ENCODE results near the gene TUT7.
A peak's percentile ranks its signal among the peaks of the same experiment; 100 is the strongest.

TUT7 gene

DNA sequence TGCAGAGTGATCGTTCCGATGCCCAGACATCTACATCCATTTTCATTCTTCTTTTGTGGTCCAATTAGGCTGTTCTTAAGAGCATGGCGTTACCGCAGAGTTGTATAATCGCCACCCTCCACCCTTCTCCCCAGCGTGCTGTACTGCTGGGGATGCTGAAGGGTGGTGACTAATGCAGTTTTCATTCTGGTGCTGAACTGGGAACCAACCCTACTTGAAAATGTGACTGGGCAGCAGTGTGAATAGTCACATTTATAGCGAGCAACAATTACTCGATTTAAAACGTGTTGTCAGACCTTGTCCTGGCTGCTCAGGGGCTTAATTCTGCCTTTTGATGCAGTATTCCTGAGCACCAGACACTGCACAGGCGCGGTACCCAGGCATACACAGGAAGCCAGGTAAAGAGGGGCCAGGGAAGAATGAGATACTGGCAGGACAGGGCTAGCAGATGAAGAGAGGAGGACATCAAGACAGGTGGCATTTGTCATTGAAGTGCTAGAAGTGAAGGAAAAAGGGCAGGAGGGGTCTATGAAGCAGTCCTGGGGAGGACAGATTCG is 71.2 kb downstream of the TUT7 start:
- H3K27ac ChIP-seq (ENCODE audit: extremely low read depth, low read depth, low read length), result no peak overlapping the region; the same call in 1 of the 2 replicates
- TF ChIP-seq ZFP37 (tag by site-specific recombination; IDR thresholded peaks at IDR 0.05), result peak; percentile 76; the same call in 1 of the 2 replicates
- no peak for TF ChIP-seq ZNF214 (tag by site-specific recombination; IDR thresholded peaks at IDR 0.05; ENCODE audit: borderline replicate concordance)
- TF ChIP-seq ZNF768 (tag by site-specific recombination; IDR thresholded peaks at IDR 0.05), result no peak
- TF ChIP-seq ZNF324 (tag by site-specific recombination; IDR thresholded peaks at IDR 0.05), result 0 out of 2 replicates have a peak, but pooled peaks have one; percentile 51
- TF ChIP-seq, protein P1, sequence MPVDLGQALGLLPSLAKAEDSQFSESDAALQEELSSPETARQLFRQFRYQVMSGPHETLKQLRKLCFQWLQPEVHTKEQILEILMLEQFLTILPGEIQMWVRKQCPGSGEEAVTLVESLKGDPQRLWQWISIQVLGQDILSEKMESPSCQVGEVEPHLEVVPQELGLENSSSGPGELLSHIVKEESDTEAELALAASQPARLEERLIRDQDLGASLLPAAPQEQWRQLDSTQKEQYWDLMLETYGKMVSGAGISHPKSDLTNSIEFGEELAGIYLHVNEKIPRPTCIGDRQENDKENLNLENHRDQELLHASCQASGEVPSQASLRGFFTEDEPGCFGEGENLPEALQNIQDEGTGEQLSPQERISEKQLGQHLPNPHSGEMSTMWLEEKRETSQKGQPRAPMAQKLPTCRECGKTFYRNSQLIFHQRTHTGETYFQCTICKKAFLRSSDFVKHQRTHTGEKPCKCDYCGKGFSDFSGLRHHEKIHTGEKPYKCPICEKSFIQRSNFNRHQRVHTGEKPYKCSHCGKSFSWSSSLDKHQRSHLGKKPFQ (tag by site-specific recombination; IDR thresholded peaks at IDR 0.05), result peak; percentile 53; the same call in 1 of the 2 replicates
- no peak for TF ChIP-seq ZNF23 (tag by site-specific recombination; IDR thresholded peaks at IDR 0.05; ENCODE audit: borderline replicate concordance)
- TF ChIP-seq, protein P2, sequence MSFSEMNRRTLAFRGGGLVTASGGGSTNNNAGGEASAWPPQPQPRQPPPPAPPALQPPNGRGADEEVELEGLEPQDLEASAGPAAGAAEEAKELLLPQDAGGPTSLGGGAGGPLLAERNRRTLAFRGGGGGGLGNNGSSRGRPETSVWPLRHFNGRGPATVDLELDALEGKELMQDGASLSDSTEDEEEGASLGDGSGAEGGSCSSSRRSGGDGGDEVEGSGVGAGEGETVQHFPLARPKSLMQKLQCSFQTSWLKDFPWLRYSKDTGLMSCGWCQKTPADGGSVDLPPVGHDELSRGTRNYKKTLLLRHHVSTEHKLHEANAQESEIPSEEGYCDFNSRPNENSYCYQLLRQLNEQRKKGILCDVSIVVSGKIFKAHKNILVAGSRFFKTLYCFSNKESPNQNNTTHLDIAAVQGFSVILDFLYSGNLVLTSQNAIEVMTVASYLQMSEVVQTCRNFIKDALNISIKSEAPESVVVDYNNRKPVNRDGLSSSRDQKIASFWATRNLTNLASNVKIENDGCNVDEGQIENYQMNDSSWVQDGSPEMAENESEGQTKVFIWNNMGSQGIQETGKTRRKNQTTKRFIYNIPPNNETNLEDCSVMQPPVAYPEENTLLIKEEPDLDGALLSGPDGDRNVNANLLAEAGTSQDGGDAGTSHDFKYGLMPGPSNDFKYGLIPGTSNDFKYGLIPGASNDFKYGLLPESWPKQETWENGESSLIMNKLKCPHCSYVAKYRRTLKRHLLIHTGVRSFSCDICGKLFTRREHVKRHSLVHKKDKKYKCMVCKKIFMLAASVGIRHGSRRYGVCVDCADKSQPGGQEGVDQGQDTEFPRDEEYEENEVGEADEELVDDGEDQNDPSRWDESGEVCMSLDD (tag by site-specific recombination; IDR thresholded peaks at IDR 0.05), result no peak; the same call in 1 of the 2 replicates
- peak; percentile 88 for TF ChIP-seq ZNF600 (tag by site-specific recombination; IDR thresholded peaks at IDR 0.05)
- TF ChIP-seq ZFP41 (tag by site-specific recombination; IDR thresholded peaks at IDR 0.05; ENCODE audit: borderline replicate concordance), result no peak
- TF ChIP-seq, protein P3, sequence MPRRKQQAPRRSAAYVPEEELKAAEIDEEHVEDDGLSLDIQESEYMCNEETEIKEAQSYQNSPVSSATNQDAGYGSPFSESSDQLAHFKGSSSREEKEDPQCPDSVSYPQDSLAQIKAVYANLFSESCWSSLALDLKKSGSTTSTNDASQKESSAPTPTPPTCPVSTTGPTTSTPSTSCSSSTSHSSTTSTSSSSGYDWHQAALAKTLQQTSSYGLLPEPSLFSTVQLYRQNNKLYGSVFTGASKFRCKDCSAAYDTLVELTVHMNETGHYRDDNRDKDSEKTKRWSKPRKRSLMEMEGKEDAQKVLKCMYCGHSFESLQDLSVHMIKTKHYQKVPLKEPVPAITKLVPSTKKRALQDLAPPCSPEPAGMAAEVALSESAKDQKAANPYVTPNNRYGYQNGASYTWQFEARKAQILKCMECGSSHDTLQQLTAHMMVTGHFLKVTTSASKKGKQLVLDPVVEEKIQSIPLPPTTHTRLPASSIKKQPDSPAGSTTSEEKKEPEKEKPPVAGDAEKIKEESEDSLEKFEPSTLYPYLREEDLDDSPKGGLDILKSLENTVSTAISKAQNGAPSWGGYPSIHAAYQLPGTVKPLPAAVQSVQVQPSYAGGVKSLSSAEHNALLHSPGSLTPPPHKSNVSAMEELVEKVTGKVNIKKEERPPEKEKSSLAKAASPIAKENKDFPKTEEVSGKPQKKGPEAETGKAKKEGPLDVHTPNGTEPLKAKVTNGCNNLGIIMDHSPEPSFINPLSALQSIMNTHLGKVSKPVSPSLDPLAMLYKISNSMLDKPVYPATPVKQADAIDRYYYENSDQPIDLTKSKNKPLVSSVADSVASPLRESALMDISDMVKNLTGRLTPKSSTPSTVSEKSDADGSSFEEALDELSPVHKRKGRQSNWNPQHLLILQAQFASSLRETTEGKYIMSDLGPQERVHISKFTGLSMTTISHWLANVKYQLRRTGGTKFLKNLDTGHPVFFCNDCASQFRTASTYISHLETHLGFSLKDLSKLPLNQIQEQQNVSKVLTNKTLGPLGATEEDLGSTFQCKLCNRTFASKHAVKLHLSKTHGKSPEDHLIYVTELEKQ (tag by site-specific recombination; IDR thresholded peaks at IDR 0.05; ENCODE audit: borderline replicate concordance), result no peak; the same call in 1 of the 2 replicates
- TF ChIP-seq, protein P4, sequence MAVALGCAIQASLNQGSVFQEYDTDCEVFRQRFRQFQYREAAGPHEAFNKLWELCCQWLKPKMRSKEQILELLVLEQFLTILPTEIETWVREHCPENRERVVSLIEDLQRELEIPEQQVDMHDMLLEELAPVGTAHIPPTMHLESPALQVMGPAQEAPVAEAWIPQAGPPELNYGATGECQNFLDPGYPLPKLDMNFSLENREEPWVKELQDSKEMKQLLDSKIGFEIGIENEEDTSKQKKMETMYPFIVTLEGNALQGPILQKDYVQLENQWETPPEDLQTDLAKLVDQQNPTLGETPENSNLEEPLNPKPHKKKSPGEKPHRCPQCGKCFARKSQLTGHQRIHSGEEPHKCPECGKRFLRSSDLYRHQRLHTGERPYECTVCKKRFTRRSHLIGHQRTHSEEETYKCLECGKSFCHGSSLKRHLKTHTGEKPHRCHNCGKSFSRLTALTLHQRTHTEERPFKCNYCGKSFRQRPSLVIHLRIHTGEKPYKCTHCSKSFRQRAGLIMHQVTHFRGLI (tag by site-specific recombination; IDR thresholded peaks at IDR 0.05), result peak; percentile 26; the same call in 1 of the 2 replicates
- TF ChIP-seq ZNF777 (tag by site-specific recombination; IDR thresholded peaks at IDR 0.05; ENCODE audit: borderline replicate concordance), result peak; percentile 2; the same call in 1 of the 2 replicates
- TF ChIP-seq, protein P5, sequence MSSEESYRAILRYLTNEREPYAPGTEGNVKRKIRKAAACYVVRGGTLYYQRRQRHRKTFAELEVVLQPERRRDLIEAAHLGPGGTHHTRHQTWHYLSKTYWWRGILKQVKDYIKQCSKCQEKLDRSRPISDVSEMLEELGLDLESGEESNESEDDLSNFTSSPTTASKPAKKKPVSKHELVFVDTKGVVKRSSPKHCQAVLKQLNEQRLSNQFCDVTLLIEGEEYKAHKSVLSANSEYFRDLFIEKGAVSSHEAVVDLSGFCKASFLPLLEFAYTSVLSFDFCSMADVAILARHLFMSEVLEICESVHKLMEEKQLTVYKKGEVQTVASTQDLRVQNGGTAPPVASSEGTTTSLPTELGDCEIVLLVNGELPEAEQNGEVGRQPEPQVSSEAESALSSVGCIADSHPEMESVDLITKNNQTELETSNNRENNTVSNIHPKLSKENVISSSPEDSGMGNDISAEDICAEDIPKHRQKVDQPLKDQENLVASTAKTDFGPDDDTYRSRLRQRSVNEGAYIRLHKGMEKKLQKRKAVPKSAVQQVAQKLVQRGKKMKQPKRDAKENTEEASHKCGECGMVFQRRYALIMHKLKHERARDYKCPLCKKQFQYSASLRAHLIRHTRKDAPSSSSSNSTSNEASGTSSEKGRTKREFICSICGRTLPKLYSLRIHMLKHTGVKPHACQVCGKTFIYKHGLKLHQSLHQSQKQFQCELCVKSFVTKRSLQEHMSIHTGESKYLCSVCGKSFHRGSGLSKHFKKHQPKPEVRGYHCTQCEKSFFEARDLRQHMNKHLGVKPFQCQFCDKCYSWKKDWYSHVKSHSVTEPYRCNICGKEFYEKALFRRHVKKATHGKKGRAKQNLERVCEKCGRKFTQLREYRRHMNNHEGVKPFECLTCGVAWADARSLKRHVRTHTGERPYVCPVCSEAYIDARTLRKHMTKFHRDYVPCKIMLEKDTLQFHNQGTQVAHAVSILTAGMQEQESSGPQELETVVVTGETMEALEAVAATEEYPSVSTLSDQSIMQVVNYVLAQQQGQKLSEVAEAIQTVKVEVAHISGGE (tag by site-specific recombination; conservative IDR thresholded peaks at IDR 0.05; ENCODE audit: low read depth), result no peak
- TF ChIP-seq, protein P6, sequence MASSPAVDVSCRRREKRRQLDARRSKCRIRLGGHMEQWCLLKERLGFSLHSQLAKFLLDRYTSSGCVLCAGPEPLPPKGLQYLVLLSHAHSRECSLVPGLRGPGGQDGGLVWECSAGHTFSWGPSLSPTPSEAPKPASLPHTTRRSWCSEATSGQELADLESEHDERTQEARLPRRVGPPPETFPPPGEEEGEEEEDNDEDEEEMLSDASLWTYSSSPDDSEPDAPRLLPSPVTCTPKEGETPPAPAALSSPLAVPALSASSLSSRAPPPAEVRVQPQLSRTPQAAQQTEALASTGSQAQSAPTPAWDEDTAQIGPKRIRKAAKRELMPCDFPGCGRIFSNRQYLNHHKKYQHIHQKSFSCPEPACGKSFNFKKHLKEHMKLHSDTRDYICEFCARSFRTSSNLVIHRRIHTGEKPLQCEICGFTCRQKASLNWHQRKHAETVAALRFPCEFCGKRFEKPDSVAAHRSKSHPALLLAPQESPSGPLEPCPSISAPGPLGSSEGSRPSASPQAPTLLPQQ (tag by site-specific recombination; IDR thresholded peaks at IDR 0.05), result 0 out of 2 replicates have a peak, but pooled peaks have one; percentile 14
- TF ChIP-seq ZNF10 (tag by site-specific recombination; IDR thresholded peaks at IDR 0.05), result no peak
- TF ChIP-seq, protein P7, sequence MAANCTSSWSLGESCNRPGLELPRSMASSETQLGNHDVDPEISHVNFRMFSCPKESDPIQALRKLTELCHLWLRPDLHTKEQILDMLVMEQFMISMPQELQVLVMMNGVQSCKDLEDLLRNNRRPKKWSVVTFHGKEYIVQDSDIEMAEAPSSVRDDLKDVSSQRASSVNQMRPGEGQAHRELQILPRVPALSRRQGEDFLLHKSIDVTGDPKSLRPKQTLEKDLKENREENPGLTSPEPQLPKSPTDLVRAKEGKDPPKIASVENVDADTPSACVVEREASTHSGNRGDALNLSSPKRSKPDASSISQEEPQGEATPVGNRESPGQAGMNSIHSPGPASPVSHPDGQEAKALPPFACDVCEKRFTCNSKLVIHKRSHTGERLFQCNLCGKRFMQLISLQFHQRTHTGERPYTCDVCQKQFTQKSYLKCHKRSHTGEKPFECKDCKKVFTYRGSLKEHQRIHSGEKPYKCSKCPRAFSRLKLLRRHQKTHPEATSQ (tag by site-specific recombination; IDR thresholded peaks at IDR 0.05), result no peak
- TF ChIP-seq MZF1 (tag by site-specific recombination; IDR thresholded peaks at IDR 0.05; ENCODE audit: borderline replicate concordance), result peak; percentile 95; the same call in 1 of the 2 replicates
- peak; percentile 38; the same call in 1 of the 2 replicates for TF ChIP-seq ZNF677 (tag by site-specific recombination; IDR thresholded peaks at IDR 0.05)
- TF ChIP-seq ZNF658 (tag by site-specific recombination; IDR thresholded peaks at IDR 0.05), result no peak
- no peak for TF ChIP-seq TCF7L2 (IDR thresholded peaks at IDR 0.05; ENCODE audit: borderline replicate concordance, low read depth, low read length)

More for the DNA sequence above, 71.2 kb downstream of the TUT7 start:
- peaks cover 0 to 13% of the 10 kb centered on the region in 2 experiments; a peak in 2 of 3 replicates for H3K36me3 ChIP-seq (ENCODE audit: control insufficient read depth in 2 of 2, insufficient read depth in 1 of 2, low read length in 2 of 2)
- no peaks in the 10 kb centered on the region for H3K4me1 ChIP-seq (ENCODE audit: control insufficient read depth, insufficient read depth, low read length)
- H3K9me3 ChIP-seq (ENCODE audit: control insufficient read depth, insufficient read depth, low read depth, low read length), result no peaks in the 10 kb centered on the region
- H3K4me3 ChIP-seq (ENCODE audit: low read depth, low read length), result peak overlapping the region; percentile 89
- POLR2A ChIA-PET, result interaction anchor here (0.7 to 1.6 kb wide), 13 partner anchors 8 to 156 kb away, joined by 3 to 7 read pairs (median 4); no protein-coding TSS in a partner anchor
- CTCF ChIA-PET, result no interaction called here
